ENCODE data around the gene WWTR1. TPM values are rescaled to one million over a fixed set of nuclear protein-coding genes. Genes with fewer than 3 reads are reported as not detected.

WWTR1 gene
- total and polyA plus RNA-seq, 2 of the 8 experiments (the other 6 are each of a cell fraction or from before 2014, with no cell fraction given): 15.7 to 18.6 TPM

DNA sequence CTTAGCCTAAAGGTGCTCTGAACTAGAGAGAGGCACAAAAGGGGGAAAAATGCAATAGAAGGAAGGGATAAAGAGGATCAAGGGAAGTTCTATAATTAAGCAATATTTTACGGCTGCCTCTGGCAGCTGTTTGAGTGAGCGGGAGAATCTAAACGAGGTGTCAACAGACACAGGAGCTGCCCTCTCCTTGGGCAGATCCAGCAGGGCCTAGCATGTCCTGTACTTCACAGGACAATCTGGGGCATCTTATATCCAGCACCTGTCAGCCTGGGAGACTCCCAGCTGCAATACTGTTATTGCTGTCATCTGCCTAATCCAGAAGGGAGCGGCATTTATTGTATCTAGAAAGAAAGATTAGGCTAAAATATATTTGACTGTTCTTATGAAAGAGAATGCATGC, 68.9 kb downstream of the WWTR1 start:
- no peak overlapping the region for H3K27ac ChIP-seq (ENCODE audit: low read depth, low read length)
- DNase-seq (ENCODE audit: low read depth in 1 of 2, low spot score in 2 of 2) (no peak), FAIRE-seq (no peak)
- no peak overlapping the region for H3K56ac ChIP-seq (replicated peaks; ENCODE audit: insufficient read length, low read depth, low read length)
- no peak overlapping the region for H3K18ac ChIP-seq (ENCODE audit: extremely low read depth, low read length)
- no peak overlapping the region for H4K91ac ChIP-seq (replicated peaks; ENCODE audit: insufficient read length, low read length)
- H2BK20ac ChIP-seq (ENCODE audit: low read length): no peak overlapping the region
- no peak overlapping the region for H3K9ac ChIP-seq (replicated peaks in 1 of 4; ENCODE audit: extremely low read depth in 1 of 4, low read depth in 3 of 4, low read length in 3 of 4)
- no peaks in the 10 kb centered on the region for H3K36me3 ChIP-seq (ENCODE audit: control insufficient read depth in 2 of 4, insufficient read depth in 4 of 4, low read length in 3 of 4)
- no peak overlapping the region for H3K4ac ChIP-seq (replicated peaks; ENCODE audit: insufficient read length, low read depth, low read length)
- TF ChIP-seq NRF1 (IDR thresholded peaks at IDR 0.05; ENCODE audit: low read depth, low read length) (no peak), MAFK (IDR thresholded peaks at IDR 0.05; ENCODE audit: low read depth, low read length) (no peak), EZH2 (IDR thresholded peaks at IDR 0.05; ENCODE audit: low read depth, low read length, severe bottlenecking) (no peak)
- WGBS, 2 experiments (ENCODE audit: extremely low coverage in 1 of 2, insufficient coverage in 1 of 2, insufficient read length in 1 of 2, insufficient replicate concordance in 2 of 2, low coverage in 1 of 2, low lambda C conversion rate in 2 of 2, missing lambda C conversion rate in 1 of 2): 83% methylated on average over 4 of the region's 4 CpGs; no CpG with 5 or more reads in 1 of the 2 experiments
- H3K79me2 ChIP-seq (ENCODE audit: control insufficient read depth in 1 of 2, insufficient read depth in 2 of 2, low read length in 2 of 2): peaks cover 0 to 10% of the 10 kb centered on the region in 2 experiments; a peak in 1 of 4 replicates
- H3K79me1 ChIP-seq (ENCODE audit: low read depth, low read length): peaks cover 3% of the 10 kb centered on the region; the same call in 1 of the 2 replicates
- H2BK5ac ChIP-seq (ENCODE audit: low read depth, low read length): no peak overlapping the region
- H4K5ac ChIP-seq (ENCODE audit: insufficient read length, low read depth, low read length): no peak overlapping the region
- no peak overlapping the region for H2BK120ac ChIP-seq (replicated peaks; ENCODE audit: low read depth, low read length)
- H2BK12ac ChIP-seq (ENCODE audit: low read depth, low read length): no peak overlapping the region
- H2BK15ac ChIP-seq (ENCODE audit: low read length): no peak overlapping the region
- H3K14ac ChIP-seq (ENCODE audit: insufficient read length): no peak overlapping the region
- no peak overlapping the region for H3K23ac ChIP-seq (ENCODE audit: insufficient read length)
- H2AK5ac ChIP-seq (ENCODE audit: low read depth, low read length): no peak overlapping the region
- H3K9me3 ChIP-seq (ENCODE audit: insufficient read depth in 2 of 2, low read depth in 1 of 2, low read length in 1 of 2): no peaks in the 10 kb centered on the region
- ChIA-PET CTCF (ENCODE audit: partially characterized antibody) (interaction anchor here (0.9 to 2.6 kb wide), 5 partner anchors 20 to 76 kb away, joined by 3 to 14 read pairs (median 3); partner anchors contain the start of gene WWTR1), POLR2A (ENCODE audit: partially characterized antibody) (no interaction called here)
- H2AFZ ChIP-seq (ENCODE audit: low read length): no peak overlapping the region
- H3K4me3 ChIP-seq (ENCODE audit: extremely low read depth in 1 of 4, insufficient read depth in 2 of 4, low read depth in 3 of 4, low read length in 4 of 4): no peak overlapping the region
- H3K27me3 ChIP-seq (replicated peaks in 1 of 4; ENCODE audit: control insufficient read depth in 3 of 4, extremely low read depth in 1 of 4, insufficient read depth in 3 of 4, low read length in 3 of 4): no peaks in the 10 kb centered on the region
- H3K4me1 ChIP-seq (replicated peaks in 1 of 4; ENCODE audit: control insufficient read depth in 3 of 4, insufficient read depth in 4 of 4, low read length in 3 of 4): peaks cover 0 to 4% (median 0%) of the 10 kb centered on the region in 4 experiments; a peak in 3 of 7 replicates
- H4K20me1 ChIP-seq (replicated peaks in 1 of 2; ENCODE audit: control insufficient read depth in 1 of 2, insufficient read depth in 2 of 2, low read length in 2 of 2): no peaks in the 10 kb centered on the region
- no peaks in the 10 kb centered on the region for H3K23me2 ChIP-seq (ENCODE audit: low read depth, low read length)
- no peak overlapping the region for H3K4me2 ChIP-seq (ENCODE audit: insufficient read depth in 1 of 2, low read depth in 2 of 2, low read length in 2 of 2)
- H4K8ac ChIP-seq (ENCODE audit: extremely low read depth, insufficient read depth, low read length): no peak overlapping the region
